GM19463 (cell line): ENCODE measurements around the gene TNRC6B.
"Not testable (repeated sequence)": the region's sequence is repeated elsewhere in the genome, so short reads cannot be mapped to it uniquely, and the experiment has no call there.

Source experiments
- ATAC-seq: cut with Tn5 transposase; IDR thresholded peaks from one replicate; pipeline ENCODE4 v1.9.1; 2021; ENCODE audit warnings: mild to moderate bottlenecking, moderate library complexity; ENCODE audit not compliant: unreplicated experiment

TNRC6B gene

DNA sequence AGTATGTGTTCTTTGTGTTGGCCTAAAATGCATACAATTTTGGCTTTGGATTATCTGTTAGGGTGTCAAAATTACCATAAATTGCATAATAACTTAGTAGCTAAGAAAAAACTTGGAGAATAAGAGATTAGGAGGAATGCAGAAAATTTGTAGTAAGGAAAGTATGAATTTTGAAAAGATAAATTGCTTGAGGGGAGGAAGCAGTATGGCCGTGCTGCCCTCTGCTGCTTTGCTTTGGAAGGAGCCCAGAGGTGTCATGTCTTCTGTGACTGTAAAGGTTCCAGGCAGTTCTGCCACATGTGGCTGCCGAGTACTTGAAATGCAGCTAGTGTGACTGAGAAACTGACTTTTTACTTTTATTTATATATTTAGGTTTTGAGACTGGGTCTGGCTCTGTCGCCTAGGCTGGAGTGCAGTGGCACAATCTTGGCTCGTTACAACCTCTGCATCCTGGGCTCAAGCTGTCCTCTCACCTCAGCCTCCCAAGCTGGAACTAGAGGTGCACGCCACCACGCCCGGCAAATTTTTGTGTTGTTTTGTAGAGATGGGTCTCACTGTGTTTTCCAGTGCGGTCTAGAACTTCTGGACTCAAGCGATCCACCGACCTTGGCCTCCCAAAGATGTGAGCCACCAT is 170.4 kb downstream of the TNRC6B start:
- no peak for ATAC-seq

DNA sequence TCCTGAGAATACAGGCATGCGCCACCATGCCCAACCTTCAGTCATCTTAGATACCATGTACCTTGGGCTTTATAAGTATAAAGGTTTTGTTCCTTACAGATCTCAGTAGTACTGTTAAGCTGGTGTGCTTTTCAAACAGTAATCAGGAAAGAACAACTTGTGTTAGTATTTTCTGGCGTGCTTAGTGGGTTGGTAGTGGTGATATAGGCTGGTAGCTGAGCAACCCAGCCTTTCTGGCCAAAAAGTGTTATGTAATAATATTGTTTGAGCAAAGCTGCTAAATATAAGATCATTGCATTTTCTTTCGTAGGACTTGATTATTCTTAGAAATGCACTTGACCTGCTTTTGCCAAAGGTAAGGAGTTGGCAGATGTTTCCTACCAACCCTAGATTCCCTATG is 175.0 kb downstream of the TNRC6B start:
- ATAC-seq = no peak

DNA sequence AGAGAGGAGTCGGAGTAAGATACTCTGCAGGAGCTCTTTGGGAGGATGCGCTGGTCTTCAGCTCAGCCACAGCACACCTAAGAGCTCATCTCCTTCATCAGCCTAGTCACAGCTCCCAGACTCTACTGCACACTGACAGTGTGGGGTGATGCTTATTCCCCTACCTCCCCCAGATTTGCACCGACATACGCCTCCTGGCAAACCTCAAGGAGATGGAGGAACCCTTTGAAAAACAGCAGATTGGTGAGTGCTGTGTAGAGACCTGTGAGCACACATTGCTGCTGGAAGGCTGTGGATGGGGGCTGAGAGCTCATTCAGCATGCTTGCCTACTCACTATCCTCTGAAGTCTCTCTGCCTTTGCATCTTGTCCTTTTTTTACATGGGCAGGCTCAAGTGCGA is 183.4 kb downstream of the TNRC6B start:
- ATAC-seq = no peak

DNA sequence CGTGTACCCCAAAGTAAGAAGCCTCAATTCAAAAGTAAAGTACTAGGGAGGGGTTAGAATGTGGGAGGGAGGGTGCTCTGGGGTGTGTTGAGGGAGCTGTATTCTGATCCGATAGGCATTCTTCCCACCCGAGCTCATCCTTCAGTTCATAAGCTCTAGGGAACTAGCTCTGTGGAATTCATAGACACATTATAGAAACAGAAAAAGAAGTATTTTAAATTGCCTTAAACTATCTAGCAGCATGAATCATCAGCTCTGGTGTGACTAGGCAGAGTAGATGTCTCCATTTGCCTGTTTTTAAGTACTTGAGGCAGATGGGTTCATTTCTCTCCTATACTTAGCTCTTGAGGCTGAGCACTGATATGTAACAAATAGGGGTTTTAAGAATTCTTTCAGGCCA is 185.3 kb downstream of the TNRC6B start:
- no peak for ATAC-seq

DNA sequence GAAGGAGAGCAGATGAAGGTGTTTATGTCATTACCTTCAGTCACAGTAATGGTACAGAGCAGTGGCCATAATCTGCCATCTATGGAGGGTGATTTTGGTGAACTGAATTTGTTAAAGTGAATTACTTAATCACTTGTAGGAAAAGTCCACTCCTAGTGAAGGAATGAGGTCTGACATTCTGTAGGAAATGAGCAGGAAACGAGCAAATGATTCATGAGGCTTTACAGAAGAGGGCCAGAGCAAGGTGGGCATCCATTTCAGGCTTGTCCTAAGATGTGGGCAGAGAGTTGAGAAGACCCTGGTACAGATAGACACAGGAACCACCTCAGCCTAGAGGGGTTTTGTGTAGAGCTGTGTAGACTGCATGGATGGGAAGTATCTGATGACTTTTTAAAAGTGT is 186.7 kb downstream of the TNRC6B start:
- ATAC-seq = no peak

DNA sequence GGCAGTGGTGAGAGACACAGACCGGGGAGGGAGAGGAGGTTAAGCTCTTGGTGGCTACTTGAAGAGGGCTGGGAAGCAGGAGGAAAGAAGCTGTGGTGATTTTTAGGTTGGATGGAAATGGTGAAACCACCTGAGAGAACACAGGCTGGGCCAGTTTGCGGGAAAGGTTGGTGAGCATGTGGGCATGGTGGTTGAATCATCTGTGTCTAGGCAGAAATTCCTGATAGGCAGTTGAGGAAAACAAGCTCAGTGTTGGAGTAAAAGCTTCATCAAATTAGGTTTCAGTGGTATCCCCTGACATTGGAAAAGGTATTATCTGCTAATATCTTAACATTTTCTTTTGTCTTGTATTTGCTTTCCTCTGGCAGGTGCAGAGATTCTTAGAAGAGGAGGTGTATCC is 188.3 kb downstream of the TNRC6B start:
- no peak for ATAC-seq

DNA sequence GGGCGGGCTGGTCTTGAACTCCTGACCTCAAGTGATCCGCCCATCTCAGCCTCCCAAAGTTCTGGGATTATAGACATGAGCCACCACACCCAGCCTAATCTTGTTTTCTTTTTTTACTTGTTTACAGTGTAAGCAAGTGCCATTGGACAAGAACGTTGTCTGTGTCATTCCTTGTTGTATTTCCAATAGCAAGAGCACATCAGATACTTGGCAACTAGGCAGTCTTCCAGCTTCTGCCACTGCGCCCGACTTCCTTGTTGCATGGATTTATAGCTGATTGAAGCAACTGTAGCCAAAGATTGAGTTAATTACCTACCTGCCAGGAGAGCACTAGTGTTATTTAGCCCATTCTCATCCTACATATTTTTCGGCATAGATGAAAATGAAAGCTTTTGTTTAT is 189.6 kb downstream of the TNRC6B start:
- no peak for ATAC-seq

DNA sequence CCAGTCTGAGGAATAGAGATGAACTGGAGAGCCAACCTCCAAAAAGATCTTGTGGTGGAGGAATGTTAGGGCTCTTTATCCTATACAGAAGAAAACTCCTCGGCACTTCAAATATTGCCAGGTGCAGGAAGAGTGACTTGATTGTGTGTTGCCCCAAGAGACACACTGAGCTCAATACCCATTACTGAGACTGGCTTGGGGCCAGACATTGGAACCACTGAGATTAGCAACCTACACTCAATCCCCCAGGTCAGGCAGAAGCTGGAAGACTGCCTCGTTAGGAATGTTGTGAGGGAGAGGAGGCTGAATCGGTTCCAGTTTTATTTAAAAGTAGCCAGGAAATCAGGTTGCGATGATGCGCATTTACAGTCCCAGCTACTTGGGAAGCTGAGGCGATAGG is 190.3 kb downstream of the TNRC6B start:
- no peak for ATAC-seq

DNA sequence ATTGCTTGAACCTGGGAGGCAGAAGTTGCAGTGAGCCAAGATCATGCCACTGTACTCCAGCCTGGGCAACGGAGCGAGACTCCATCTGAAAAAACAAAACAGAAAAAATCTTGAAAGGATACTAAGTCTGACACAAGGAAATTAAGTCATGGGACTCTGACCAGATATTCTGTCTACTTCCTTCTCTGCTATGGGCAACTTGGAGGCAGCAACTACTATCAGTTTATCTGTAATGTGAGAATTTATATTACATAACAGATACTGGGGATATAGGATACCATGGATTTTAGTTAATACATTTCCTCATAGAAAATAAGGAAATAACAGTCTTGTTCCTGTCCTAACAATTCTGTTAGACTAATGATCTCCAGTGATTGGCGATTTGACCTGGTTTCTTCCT is 191.1 kb downstream of the TNRC6B start:
- ATAC-seq = no peak

DNA sequence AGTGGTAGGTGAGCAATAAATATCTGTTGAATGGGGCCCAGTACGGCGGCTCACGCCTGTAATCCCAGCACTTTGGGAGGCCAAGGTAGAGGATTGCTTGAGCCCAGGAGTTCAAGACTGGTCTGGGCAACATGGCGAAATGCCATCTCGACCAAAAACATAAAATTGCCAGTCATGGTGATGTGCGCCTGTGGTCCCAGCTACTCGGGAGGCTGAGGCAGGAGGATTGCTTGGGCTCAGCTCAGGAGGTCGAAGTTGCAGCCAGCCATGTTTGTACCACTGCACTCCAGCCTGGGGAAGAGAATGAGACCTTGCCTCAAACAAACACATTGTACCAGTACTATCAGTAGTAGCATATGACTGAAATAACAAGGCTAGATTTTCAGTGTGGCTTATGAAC is 196.8 kb downstream of the TNRC6B start:
- no peak for ATAC-seq

DNA sequence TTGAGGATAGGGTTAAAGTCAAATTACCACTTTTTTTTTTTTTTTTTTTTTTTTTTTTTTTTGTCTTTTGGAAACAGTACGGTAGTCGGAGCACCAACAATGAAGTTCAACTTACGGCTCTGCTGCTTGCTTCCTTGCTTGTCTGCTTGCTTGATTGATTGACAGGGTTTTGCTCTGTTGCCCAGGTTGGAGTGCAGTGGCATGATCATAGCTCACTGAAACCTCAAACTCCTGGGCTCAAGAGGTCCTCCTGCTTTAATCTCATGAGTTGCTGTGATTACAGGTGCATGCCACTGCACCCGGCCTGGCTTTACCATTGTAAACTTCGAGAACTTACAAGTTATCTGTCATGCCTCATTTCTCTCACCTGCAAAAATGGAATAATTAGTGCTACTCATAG is 198.4 kb downstream of the TNRC6B start:
- no peak for ATAC-seq

DNA sequence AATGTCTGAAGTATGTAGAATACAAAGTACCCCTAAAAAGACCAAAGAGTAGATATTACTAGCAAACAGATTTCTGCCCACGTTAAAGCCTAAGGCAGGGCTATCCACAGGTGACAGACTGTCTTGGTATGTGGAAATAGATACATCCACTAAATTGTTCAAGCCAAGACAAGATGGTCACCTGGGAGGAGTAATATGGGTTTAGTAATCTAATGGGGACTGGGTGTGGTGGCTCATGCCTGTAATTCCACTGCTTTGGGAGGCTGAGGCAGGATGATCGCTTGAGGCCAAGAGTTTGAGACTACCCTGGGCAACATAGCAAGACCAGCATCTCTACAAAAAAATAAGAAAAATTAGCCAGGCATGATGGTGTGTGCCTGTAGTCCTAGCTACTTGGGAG is 200.2 kb downstream of the TNRC6B start:
- ATAC-seq = no peak

DNA sequence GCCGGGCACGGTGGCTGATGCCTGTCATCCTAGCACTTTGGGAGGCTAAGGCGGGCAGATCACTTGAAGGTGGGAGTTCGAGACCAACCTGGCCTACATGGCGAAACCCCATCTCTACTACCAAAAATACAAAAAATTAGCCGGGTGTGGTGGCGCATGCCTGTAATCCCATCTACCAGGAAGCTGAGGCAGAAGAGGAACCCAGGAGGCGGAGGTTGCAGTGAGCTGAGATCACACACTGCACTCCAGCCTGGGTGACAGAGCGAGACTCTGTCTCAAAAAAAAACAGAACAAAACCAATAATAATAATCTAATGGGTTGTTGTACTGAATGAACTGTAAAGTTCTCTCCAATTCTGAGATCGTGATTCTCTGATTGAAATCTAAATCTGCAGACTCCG is 200.7 kb downstream of the TNRC6B start:
- not testable (repeated sequence) for ATAC-seq

DNA sequence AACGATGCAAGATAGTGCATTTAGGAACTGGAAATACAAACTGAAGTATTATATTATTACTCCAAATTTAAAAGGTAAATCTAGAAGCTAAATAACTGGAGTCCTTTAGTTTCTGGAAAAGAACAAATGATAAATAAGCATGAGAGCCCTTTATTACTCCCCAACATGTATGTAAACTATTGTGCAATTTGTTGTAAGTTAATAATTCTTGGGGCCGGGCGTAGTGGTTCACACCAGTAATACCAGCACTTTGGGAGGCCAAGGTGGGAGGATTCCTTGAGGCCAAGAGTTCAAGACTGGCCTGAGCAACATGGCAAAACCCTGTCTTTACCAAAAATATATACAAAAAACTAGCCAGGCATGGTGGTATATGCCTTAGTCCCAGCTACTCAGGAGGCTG is 203.7 kb downstream of the TNRC6B start:
- ATAC-seq = no peak

DNA sequence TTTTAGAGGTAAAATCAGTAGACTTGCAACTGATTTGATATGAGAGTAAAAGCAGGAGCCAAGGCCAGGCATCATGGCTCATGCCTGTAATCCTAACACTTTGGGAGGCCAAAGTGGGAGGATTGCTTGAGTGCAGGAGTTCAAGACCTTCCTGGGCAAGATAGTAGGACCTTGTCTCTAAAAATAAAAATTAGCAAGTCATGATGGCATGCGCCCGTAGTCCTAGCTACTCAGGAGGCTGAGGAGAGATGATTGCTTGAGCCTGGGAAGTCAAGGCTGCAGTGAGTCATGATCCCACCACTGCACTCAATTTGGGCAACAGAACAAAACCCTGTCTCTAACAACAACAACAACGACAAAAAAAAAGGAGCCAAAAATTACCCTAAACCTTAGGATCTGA is 206.2 kb downstream of the TNRC6B start:
- ATAC-seq = no peak

DNA sequence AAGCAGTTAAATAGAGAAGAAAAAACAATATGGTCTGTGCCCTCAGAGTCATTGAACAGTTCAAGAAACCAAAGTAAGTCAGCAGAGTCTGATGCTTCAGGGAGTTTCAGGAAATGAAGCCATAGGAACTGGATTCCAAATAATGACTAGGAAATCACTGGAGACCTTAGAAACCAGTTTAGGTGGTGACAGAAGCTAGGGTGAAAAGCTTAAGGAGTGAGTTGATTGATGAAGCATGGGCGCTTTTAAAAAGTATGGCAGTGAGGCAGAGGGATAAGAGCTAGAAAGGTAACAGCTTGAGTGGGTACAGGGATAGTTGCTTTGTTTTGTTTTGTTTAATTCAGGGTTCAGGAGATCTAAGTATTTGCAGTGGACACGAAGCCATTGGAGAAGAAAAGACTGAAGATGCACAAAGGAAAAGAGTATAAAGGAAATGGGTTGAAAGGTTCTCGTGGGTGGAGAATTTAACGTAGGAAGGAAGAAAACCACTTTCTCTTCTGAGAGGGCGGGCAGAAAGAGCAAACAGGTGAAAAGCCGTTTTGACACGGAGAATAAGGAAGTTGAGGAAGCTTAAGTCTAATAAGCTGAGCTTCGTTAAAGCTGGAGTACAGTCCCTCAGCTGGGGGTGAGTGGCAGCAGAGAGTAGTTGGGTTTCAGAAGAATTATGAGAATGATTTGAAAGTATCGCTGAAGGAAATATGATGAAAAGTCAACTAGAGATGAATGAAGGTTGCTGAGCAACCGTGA is 207.5 kb downstream of the TNRC6B start:
- ATAC-seq = no peak
